MM.1S (cell line): ENCODE data around the gene SYNE3.

ENCODE experiments used
- DNase-seq: peaks from one replicate; pipeline ENCODE4 v3.0.0-alpha.2; 2015
- H2AFZ ChIP-seq: fragments of 300-600 bp; sonication (generic); 2 replicates; pipeline ENCODE4 v1.6.0; 2016; ENCODE audit warnings: antibody characterized with exemption, low read length
- H3F3A ChIP-seq: fragments of 300-600 bp; sonication (generic); 2 replicates; pipeline ENCODE4 v1.6.1; 2016; ENCODE audit warnings: mild to moderate bottlenecking, antibody characterized with exemption, low read length, moderate library complexity, mixed read lengths; ENCODE audit not compliant: insufficient read depth
- H3K27ac ChIP-seq: fragments of 300-600 bp; sonication (generic); 2 replicates; pipeline ENCODE4 v1.5.1; 2016; ENCODE audit warnings: mild to moderate bottlenecking, low read length
- H3K27me3 ChIP-seq: fragments of 300-600 bp; sonication (generic); replicated peaks from 2 replicates; pipeline ENCODE4 v1.6.0; 2016; ENCODE audit warnings: low read length; ENCODE audit not compliant: insufficient read depth
- H3K36me3 ChIP-seq: fragments of 300-600 bp; sonication (generic); replicated peaks from 2 replicates; pipeline ENCODE4 v1.6.1; 2016; ENCODE audit warnings: mild to moderate bottlenecking, low read length, mixed read lengths; ENCODE audit not compliant: insufficient read depth
- H3K4me1 ChIP-seq: fragments of 300-600 bp; sonication (generic); 2 replicates; pipeline ENCODE4 v1.6.1; 2016; ENCODE audit warnings: low read length, mixed read lengths
- H3K4me2 ChIP-seq: fragments of 300-600 bp; sonication (generic); 2 replicates; pipeline ENCODE4 v1.6.0; 2016; ENCODE audit warnings: low read depth, low read length
- H3K4me3 ChIP-seq: fragments of 300-600 bp; sonication (generic); 2 replicates; pipeline ENCODE4 v1.5.1; 2016; ENCODE audit warnings: low read length, mixed read lengths
- H3K79me2 ChIP-seq: fragments of 300-600 bp; sonication (generic); 2 replicates; pipeline ENCODE4 v1.6.1; 2016; ENCODE audit warnings: mixed run types, low read length, mixed read lengths
- H3K9ac ChIP-seq: fragments of 300-600 bp; sonication (generic); 2 replicates; pipeline ENCODE4 v1.6.1; 2016; ENCODE audit warnings: low read length, mixed read lengths
- H3K9me2 ChIP-seq: fragments of 300-600 bp; sonication (generic); replicated peaks from 2 replicates; pipeline ENCODE4 v1.6.1; 2016; ENCODE audit warnings: mild to moderate bottlenecking, low read length, mixed read lengths; ENCODE audit not compliant: insufficient read depth
- H3K9me3 ChIP-seq: fragments of 300-600 bp; sonication (generic); replicated peaks from 2 replicates; pipeline ENCODE4 v1.6.1; 2016; ENCODE audit warnings: mild to moderate bottlenecking, low read length, mixed read lengths; ENCODE audit not compliant: insufficient read depth
- H4K20me1 ChIP-seq: fragments of 300-600 bp; sonication (generic); 2 replicates; pipeline ENCODE4 v1.6.1; 2016; ENCODE audit warnings: mild to moderate bottlenecking, low read length, moderate library complexity, mixed read lengths; ENCODE audit not compliant: insufficient read depth
- EZH2 ChIP-seq: fragments of 300-600 bp; sonication (generic); optimal IDR thresholded peaks from 2 replicates; pipeline ENCODE3; 2017; ENCODE audit warnings: low read depth, mild to moderate bottlenecking, antibody characterized with exemption, low read length, mixed read lengths
- EZH2phosphoT487 ChIP-seq: fragments of 300-600 bp; sonication (generic); IDR thresholded peaks from 2 replicates; pipeline ENCODE4 v1.6.1; 2018; ENCODE audit warnings: antibody characterized with exemption, low read length
- TF ChIP-seq, protein P1 (sequence below): fragments of 300-600 bp; sonication (generic); IDR thresholded peaks from 2 replicates; pipeline ENCODE4 v1.5.1; 2016; ENCODE audit warnings: antibody characterized with exemption, low read length, mixed read lengths

Gene SYNE3

DNA sequence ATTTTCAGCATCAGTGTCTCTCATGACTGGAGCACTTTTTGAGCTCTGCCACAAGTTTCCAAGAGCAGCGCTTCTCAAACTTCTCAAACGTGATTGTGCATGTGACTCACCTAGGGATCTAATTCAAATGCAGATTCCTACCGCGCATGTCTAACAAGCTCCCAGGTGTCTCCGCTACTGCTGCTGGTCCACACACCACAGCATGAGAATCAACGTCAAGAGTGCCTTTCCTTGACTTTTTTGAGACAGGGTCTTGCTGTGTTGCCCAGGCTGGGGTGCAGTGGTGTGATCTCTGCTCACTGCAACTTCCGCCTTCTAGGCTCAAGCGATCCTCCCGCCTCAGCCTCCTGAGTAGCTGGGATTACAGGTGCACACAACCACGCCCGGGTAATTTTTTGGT lies 40.8 kb upstream of the SYNE3 start:
- no peak overlapping the region for H3K27ac ChIP-seq
- no peak overlapping the region for H3K4me3 ChIP-seq
- no peak overlapping the region for H2AFZ ChIP-seq
- no peak for TF ChIP-seq EZH2
- TF ChIP-seq, protein P1, sequence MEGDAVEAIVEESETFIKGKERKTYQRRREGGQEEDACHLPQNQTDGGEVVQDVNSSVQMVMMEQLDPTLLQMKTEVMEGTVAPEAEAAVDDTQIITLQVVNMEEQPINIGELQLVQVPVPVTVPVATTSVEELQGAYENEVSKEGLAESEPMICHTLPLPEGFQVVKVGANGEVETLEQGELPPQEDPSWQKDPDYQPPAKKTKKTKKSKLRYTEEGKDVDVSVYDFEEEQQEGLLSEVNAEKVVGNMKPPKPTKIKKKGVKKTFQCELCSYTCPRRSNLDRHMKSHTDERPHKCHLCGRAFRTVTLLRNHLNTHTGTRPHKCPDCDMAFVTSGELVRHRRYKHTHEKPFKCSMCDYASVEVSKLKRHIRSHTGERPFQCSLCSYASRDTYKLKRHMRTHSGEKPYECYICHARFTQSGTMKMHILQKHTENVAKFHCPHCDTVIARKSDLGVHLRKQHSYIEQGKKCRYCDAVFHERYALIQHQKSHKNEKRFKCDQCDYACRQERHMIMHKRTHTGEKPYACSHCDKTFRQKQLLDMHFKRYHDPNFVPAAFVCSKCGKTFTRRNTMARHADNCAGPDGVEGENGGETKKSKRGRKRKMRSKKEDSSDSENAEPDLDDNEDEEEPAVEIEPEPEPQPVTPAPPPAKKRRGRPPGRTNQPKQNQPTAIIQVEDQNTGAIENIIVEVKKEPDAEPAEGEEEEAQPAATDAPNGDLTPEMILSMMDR: no peak
- TF ChIP-seq EZH2phosphoT487: no peak
- H3K9me3 ChIP-seq: no peaks in the 10 kb centered on the region
- H3F3A ChIP-seq: no peaks in the 10 kb centered on the region
- H3K36me3 ChIP-seq: no peaks in the 10 kb centered on the region
- no peak overlapping the region for H3K9ac ChIP-seq
- no peak overlapping the region for H3K4me2 ChIP-seq
- no peaks in the 10 kb centered on the region for H3K79me2 ChIP-seq
- no peak for DNase-seq
- H3K9me2 ChIP-seq: no peaks in the 10 kb centered on the region
- no peaks in the 10 kb centered on the region for H3K4me1 ChIP-seq
- no peaks in the 10 kb centered on the region for H4K20me1 ChIP-seq
- H3K27me3 ChIP-seq: no peaks in the 10 kb centered on the region

DNA sequence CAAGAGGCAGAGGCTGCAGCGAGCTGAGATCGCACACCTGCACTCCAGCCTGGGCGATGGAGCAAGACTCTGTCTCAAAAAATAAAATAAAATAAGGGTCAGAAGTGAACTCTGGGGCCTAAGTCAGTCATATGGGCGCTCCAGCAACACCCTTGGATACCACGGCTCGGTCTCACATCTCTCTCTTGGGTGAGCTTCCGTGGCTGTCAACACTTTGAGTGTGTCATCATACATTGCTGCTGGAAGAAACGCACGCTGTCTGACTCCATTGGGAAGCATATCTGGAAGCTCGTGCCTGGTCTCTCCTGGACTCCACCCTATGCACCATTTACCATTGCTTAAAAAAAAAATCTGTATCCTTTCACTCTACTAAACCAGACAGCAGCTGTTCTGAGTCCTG lies 38.6 kb upstream of the SYNE3 start:
- Histone ChIP-seq H3F3A (no peaks in the 10 kb centered on the region), H3K4me3 (no peak overlapping the region), H3K79me2 (no peaks in the 10 kb centered on the region), H3K9me2 (no peaks in the 10 kb centered on the region), H3K9me3 (no peaks in the 10 kb centered on the region), H3K27ac (no peak overlapping the region), H3K27me3 (no peaks in the 10 kb centered on the region), H2AFZ (no peak overlapping the region), H3K9ac (no peak overlapping the region), H3K4me1 (no peaks in the 10 kb centered on the region), H4K20me1 (no peaks in the 10 kb centered on the region), H3K4me2 (no peak overlapping the region), H3K36me3 (no peaks in the 10 kb centered on the region)
- TF ChIP-seq EZH2phosphoT487 (no peak), EZH2 (no peak)
- TF ChIP-seq, protein P1: no peak
- DNase-seq: no peak

- DNase-seq: no peak
- Histone ChIP-seq H3K79me2 (no peaks in the 10 kb centered on the region), H3F3A (no peaks in the 10 kb centered on the region), H3K36me3 (no peaks in the 10 kb centered on the region), H3K4me1 (no peaks in the 10 kb centered on the region), H2AFZ (no peak overlapping the region), H3K4me3 (no peak overlapping the region), H4K20me1 (no peaks in the 10 kb centered on the region), H3K9me3 (no peaks in the 10 kb centered on the region), H3K4me2 (no peak overlapping the region), H3K27ac (no peak overlapping the region), H3K27me3 (no peaks in the 10 kb centered on the region), H3K9ac (no peak overlapping the region), H3K9me2 (no peaks in the 10 kb centered on the region)
- no peak for TF ChIP-seq EZH2phosphoT487
- no peak for TF ChIP-seq EZH2
- TF ChIP-seq, protein P1: no peak
Measured at GRCh38 chr14:95553141-95553540, 36.7 kb upstream of the SYNE3 start.

DNA sequence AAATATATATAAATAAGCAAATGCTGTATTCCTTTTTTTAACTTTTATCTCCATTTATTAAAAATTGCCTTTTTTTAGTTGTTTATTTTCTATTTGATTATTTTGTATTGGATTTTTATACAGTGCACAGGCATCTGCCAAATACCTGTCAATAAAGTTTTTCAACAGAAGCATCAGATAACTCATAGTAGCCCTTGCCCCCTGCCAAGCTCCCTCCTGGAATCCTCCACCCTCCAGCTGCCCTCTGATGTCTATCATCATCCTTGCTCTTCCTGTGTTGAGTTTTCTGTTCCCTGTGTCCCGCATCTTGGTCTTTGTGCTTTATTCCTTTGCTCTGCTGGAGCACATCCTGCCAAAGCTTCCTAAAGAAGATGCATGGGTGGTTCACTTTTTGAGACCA lies 35.0 kb upstream of the SYNE3 start:
- Histone ChIP-seq H3K27me3 (no peaks in the 10 kb centered on the region), H3K4me2 (no peak overlapping the region), H3K9me3 (no peaks in the 10 kb centered on the region), H3F3A (no peaks in the 10 kb centered on the region), H3K36me3 (no peaks in the 10 kb centered on the region), H2AFZ (no peak overlapping the region), H3K9ac (no peak overlapping the region), H3K4me1 (no peaks in the 10 kb centered on the region), H3K27ac (no peak overlapping the region), H3K4me3 (no peak overlapping the region), H4K20me1 (no peaks in the 10 kb centered on the region), H3K9me2 (no peaks in the 10 kb centered on the region), H3K79me2 (no peaks in the 10 kb centered on the region)
- TF ChIP-seq, protein P1: no peak
- TF ChIP-seq EZH2: no peak
- TF ChIP-seq EZH2phosphoT487: no peak
- DNase-seq: no peak
